ENCODE data around the gene TASP1. TPM values are rescaled to one million over a fixed set of nuclear protein-coding genes. Genes with fewer than 3 reads are reported as not detected.

TASP1 gene
- total RNA-seq, 1 experiment from 2014 or later: 9.5 TPM

GRCh38 chr20:13677241-13677640 is 38.5 kb upstream of the TASP1 start:
- Histone ChIP-seq H4K20me1 (ENCODE audit: control insufficient read depth, insufficient read depth, insufficient read length) (no peaks in the 10 kb centered on the region), H4K5ac (ENCODE audit: insufficient read length, low read depth, low read length) (no peak overlapping the region), H3K56ac (ENCODE audit: insufficient read length, low read depth, low read length) (no peak overlapping the region), H4K8ac (replicated peaks; ENCODE audit: insufficient read length, low read depth, low read length) (no peak overlapping the region), H3K23me2 (ENCODE audit: insufficient read length, low read depth, low read length, poor library complexity, severe bottlenecking) (no peaks in the 10 kb centered on the region), H3K9ac (ENCODE audit: extremely low read depth, insufficient read length, low read length) (no peak overlapping the region), H3K79me2 (ENCODE audit: insufficient read depth, low read length) (0 out of 2 replicates have a peak, but pooled peaks cover 2% of the 10 kb centered on the region), H3K14ac (ENCODE audit: insufficient read depth, low read length) (no peak overlapping the region), H3K27me3 (ENCODE audit: insufficient read depth, low read length) (no peaks in the 10 kb centered on the region), H3K79me1 (ENCODE audit: insufficient read depth, low read depth, low read length, poor library complexity, severe bottlenecking) (no peaks in the 10 kb centered on the region), H3T11ph (ENCODE audit: low read length) (no peak overlapping the region), H2AK5ac (ENCODE audit: insufficient read length, low read length) (no peak overlapping the region), H2BK120ac (ENCODE audit: low read depth, low read length, poor library complexity, severe bottlenecking) (no peak overlapping the region), H4K91ac (ENCODE audit: insufficient read length, low read depth, low read length) (no peak overlapping the region), H3K4me2 (ENCODE audit: insufficient read depth, insufficient read length, low read length) (no peak overlapping the region), H2AFZ (ENCODE audit: low read length) (no peak overlapping the region), H2BK5ac (ENCODE audit: insufficient read length, low read length) (no peak overlapping the region), H3K4me1 (ENCODE audit: insufficient read depth, low read length) (no peaks in the 10 kb centered on the region), H3K4ac (ENCODE audit: low read depth, low read length) (no peak overlapping the region), H3K27ac (ENCODE audit: insufficient read length, low read depth, low read length) (no peak overlapping the region), H2BK20ac (ENCODE audit: low read depth, low read length, poor library complexity, severe bottlenecking) (no peak overlapping the region), H3K9me3 (ENCODE audit: control insufficient read depth, low read depth, low read length) (no peaks in the 10 kb centered on the region), H2BK12ac (ENCODE audit: insufficient read length, low read depth, low read length) (no peak overlapping the region), H3K23ac (ENCODE audit: insufficient read length, low read depth, low read length) (no peak overlapping the region), H3K18ac (ENCODE audit: insufficient read length, low read depth, low read length) (no peak overlapping the region), H2BK15ac (ENCODE audit: low read depth, low read length) (no peak overlapping the region)
- Mint-ChIP-seq H3K27ac (no peak overlapping the region), H3K4me1 (no peaks in the 10 kb centered on the region), H3K27me3 (ENCODE audit: low read depth) (peaks cover 2% of the 10 kb centered on the region; the same call in 1 of the 2 replicates), H3K4me3 (no peak overlapping the region), H3K36me3 (ENCODE audit: insufficient read depth in 1 of 3, low read depth in 3 of 3) (0 out of 7 replicates have a peak, but pooled peaks cover 0 to 2% (median 1%) of the 10 kb centered on the region in 3 experiments), H3K9me3 (peaks cover 3 to 4% of the 10 kb centered on the region in 2 experiments; a peak in 2 of 5 replicates)
- TF ChIP-seq CTCF (conservative IDR thresholded peaks at IDR 0.05): no peak
- DNase-seq: no peak
- no CpG with 5 or more reads among the region's 4 CpGs for WGBS (ENCODE audit: extremely low coverage, insufficient read length, low lambda C conversion rate)

All from H9 (cell line).